ENCODE results near the gene ZBTB18.

DNA sequence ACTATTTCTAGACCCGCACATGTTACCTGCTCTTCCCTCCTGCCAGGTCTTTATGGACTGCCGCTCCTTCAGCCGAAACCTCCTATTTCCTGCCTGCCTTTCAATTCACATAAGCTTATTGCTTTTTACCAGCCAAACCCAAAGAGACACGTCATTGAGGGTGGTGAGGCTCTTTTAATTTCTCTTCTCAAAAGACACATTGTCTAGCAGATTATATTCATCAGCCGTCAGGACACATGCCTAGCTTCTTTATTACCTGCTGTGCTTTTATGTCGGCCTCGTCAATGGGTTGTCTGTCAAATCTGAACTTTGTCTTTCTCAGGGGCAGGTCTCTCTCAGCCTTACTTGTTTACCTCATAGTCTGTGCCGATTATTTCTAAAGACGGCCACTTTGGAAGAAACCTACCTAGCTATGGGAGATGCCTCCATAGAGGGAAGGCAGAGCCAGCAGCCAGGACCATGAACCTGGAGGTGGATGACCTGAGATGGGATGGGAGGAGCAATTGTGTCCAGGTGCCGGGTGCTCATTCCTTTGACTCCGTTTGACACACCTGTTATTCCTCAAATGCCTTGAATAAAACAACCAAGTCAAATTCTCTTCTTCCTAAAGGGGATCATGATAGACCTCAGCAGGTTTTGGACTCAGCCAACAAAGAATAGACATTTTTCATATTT lies 42.0 kb downstream of the ZBTB18 start:
- TF ChIP-seq CREB5 (CRISPR knock-in tag; IDR thresholded peaks at IDR 0.05; ENCODE audit: low read depth) (no peak), ARNTL (CRISPR knock-in tag; IDR thresholded peaks at IDR 0.05; ENCODE audit: borderline replicate concordance, low read depth) (no peak), GLIS3 (CRISPR knock-in tag; IDR thresholded peaks at IDR 0.05) (no peak), BACH2 (CRISPR knock-in tag; IDR thresholded peaks at IDR 0.05; ENCODE audit: borderline replicate concordance) (no peak), ZNF8 (CRISPR knock-in tag; IDR thresholded peaks at IDR 0.05) (no peak), CSDC2 (CRISPR knock-in tag; IDR thresholded peaks at IDR 0.05) (no peak), RARB (CRISPR knock-in tag; IDR thresholded peaks at IDR 0.05) (no peak), ZFP3 (CRISPR knock-in tag; IDR thresholded peaks at IDR 0.05) (no peak), POU6F1 (CRISPR knock-in tag; IDR thresholded peaks at IDR 0.05; ENCODE audit: borderline replicate concordance, low read depth) (no peak), OSR1 (CRISPR knock-in tag; IDR thresholded peaks at IDR 0.05) (no peak), TSHZ2 (CRISPR knock-in tag; IDR thresholded peaks at IDR 0.05) (no peak), TCF4 (CRISPR knock-in tag; IDR thresholded peaks at IDR 0.05; ENCODE audit: borderline replicate concordance) (no peak)
- TF ChIP-seq, protein P1, sequence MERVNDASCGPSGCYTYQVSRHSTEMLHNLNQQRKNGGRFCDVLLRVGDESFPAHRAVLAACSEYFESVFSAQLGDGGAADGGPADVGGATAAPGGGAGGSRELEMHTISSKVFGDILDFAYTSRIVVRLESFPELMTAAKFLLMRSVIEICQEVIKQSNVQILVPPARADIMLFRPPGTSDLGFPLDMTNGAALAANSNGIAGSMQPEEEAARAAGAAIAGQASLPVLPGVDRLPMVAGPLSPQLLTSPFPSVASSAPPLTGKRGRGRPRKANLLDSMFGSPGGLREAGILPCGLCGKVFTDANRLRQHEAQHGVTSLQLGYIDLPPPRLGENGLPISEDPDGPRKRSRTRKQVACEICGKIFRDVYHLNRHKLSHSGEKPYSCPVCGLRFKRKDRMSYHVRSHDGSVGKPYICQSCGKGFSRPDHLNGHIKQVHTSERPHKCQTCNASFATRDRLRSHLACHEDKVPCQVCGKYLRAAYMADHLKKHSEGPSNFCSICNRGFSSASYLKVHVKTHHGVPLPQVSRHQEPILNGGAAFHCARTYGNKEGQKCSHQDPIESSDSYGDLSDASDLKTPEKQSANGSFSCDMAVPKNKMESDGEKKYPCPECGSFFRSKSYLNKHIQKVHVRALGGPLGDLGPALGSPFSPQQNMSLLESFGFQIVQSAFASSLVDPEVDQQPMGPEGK (CRISPR knock-in tag; IDR thresholded peaks at IDR 0.05; ENCODE audit: borderline replicate concordance) = no peak

All from SK-N-SH treated with all-trans-retinoic acid at 6 μM for 48 hours (cell line).